ENCODE results near the gene GPER1. TPM values are rescaled to one million over a fixed set of nuclear protein-coding genes. Genes with fewer than 3 reads are reported as not detected.

The GPER1 gene
- total and polyA plus RNA-seq, 4 donors: 2.9 to 23.1 (median 7.4) TPM

- H3K36me3 ChIP-seq (ENCODE audit: control insufficient read depth in 4 of 4, insufficient read depth in 3 of 4, low read depth in 1 of 4, low read length in 3 of 4): no peaks in the 10 kb centered on the region
- no peak for TF ChIP-seq GABPA (IDR thresholded peaks at IDR 0.05 in 1 of 2, conservative IDR thresholded peaks at IDR 0.05 in 1 of 2)
- TF ChIP-seq REST (IDR thresholded peaks at IDR 0.05): no peak
- TF ChIP-seq EGR1 (IDR thresholded peaks at IDR 0.05; ENCODE audit: low read depth in 2 of 2): no peak
- no peak for TF ChIP-seq MAX (IDR thresholded peaks at IDR 0.05)
- TF ChIP-seq CTCF (IDR thresholded peaks at IDR 0.05; ENCODE audit: low read depth, low read length, missing input control): no peak
- no peak for TF ChIP-seq ZBTB33 (IDR thresholded peaks at IDR 0.05)
- no peak for TF ChIP-seq HNF4G (IDR thresholded peaks at IDR 0.05)
- no peak for TF ChIP-seq SP1 (IDR thresholded peaks at IDR 0.05)
- no peak for TF ChIP-seq TAF1 (conservative IDR thresholded peaks at IDR 0.05)
- TF ChIP-seq RAD21 (IDR thresholded peaks at IDR 0.05): no peak
- no peak for TF ChIP-seq RXRA (IDR thresholded peaks at IDR 0.05)
- TF ChIP-seq YY1 (IDR thresholded peaks at IDR 0.05): no peak
- no peak for TF ChIP-seq NR2F2 (IDR thresholded peaks at IDR 0.05)
- no peak overlapping the region for H3K27ac ChIP-seq (ENCODE audit: low read depth in 1 of 2, low read length in 2 of 2)
- no peak for DNase-seq (ENCODE audit: low spot score)
- no peaks in the 10 kb centered on the region for H3K9me3 ChIP-seq (ENCODE audit: control insufficient read depth in 4 of 4, low read length in 3 of 4)
- no peak overlapping the region for H3K4me3 ChIP-seq (ENCODE audit: low read depth in 1 of 3, low read length in 3 of 3)
- WGBS: 90% methylated on average over 31 of the region's 31 CpGs
- no peaks in the 10 kb centered on the region for H3K27me3 ChIP-seq (ENCODE audit: control insufficient read depth in 4 of 4, insufficient read depth in 4 of 4, low read length in 3 of 4)
- no peak overlapping the region for H3K9ac ChIP-seq (ENCODE audit: low read depth in 1 of 2, low read length in 2 of 2)
- H3K4me1 ChIP-seq (ENCODE audit: control insufficient read depth in 4 of 4, insufficient read depth in 4 of 4, low read length in 3 of 4): peaks cover 0 to 6% (median 4%) of the 10 kb centered on the region in 4 donors
Measured at GRCh38 chr7:1081931-1082401, 5.9 kb upstream of the GPER1 start.

GRCh38 chr7:1083729-1084657 is 3.9 kb upstream of the GPER1 start:
- no peaks in the 10 kb centered on the region for H3K27me3 ChIP-seq (ENCODE audit: control insufficient read depth in 4 of 4, insufficient read depth in 4 of 4, low read length in 3 of 4)
- DNase-seq (ENCODE audit: low spot score): no peak
- H3K4me1 ChIP-seq (ENCODE audit: control insufficient read depth in 4 of 4, insufficient read depth in 4 of 4, low read length in 3 of 4): peaks cover 2 to 26% (median 19%) of the 10 kb centered on the region in 4 donors
- no peaks in the 10 kb centered on the region for H3K36me3 ChIP-seq (ENCODE audit: control insufficient read depth in 4 of 4, insufficient read depth in 3 of 4, low read depth in 1 of 4, low read length in 3 of 4)
- H3K9me3 ChIP-seq (ENCODE audit: control insufficient read depth in 4 of 4, low read length in 3 of 4): no peaks in the 10 kb centered on the region
- H3K4me3 ChIP-seq (ENCODE audit: low read depth in 1 of 3, low read length in 3 of 3): no peak overlapping the region
- no peak overlapping the region for H3K9ac ChIP-seq (ENCODE audit: low read depth in 1 of 2, low read length in 2 of 2)
- WGBS: 88% methylated on average over 45 of the region's 45 CpGs
- no peak overlapping the region for H3K27ac ChIP-seq (ENCODE audit: low read depth in 1 of 2, low read length in 2 of 2)
- no peak for TF ChIP-seq ATF3 (IDR thresholded peaks at IDR 0.05)
- TF ChIP-seq EGR1 (IDR thresholded peaks at IDR 0.05; ENCODE audit: low read depth in 2 of 2): no peak
- no peak for TF ChIP-seq MAX (IDR thresholded peaks at IDR 0.05)
- TF ChIP-seq ZBTB33 (IDR thresholded peaks at IDR 0.05): no peak
- no peak for TF ChIP-seq REST (IDR thresholded peaks at IDR 0.05)
- no peak for TF ChIP-seq TAF1 (conservative IDR thresholded peaks at IDR 0.05)
